ENCODE data around the gene THOP1. TPM values are rescaled to one million over a fixed set of nuclear protein-coding genes. Genes with fewer than 3 reads are reported as not detected.

Gene THOP1
- total RNA-seq, 1 donor = 70.0 TPM

- DNase-seq (ENCODE audit: low read depth) = no peak
- no peak overlapping the region for H3K4me3 ChIP-seq (ENCODE audit: low read depth, low read length)
- TF ChIP-seq CTCF (IDR thresholded peaks at IDR 0.05; ENCODE audit: insufficient read depth, low read length) = no peak
Observed at GRCh38 chr19:2747349-2747748, 38.0 kb upstream of the THOP1 start.

GRCh38 chr19:2750808-2751437 lies 34.4 kb upstream of the THOP1 start:
- no peak for TF ChIP-seq CTCF (IDR thresholded peaks at IDR 0.05; ENCODE audit: insufficient read depth, low read length)
- H3K4me3 ChIP-seq (ENCODE audit: low read depth, low read length) = no peak overlapping the region
- DNase-seq (ENCODE audit: low read depth) = no peak

DNA sequence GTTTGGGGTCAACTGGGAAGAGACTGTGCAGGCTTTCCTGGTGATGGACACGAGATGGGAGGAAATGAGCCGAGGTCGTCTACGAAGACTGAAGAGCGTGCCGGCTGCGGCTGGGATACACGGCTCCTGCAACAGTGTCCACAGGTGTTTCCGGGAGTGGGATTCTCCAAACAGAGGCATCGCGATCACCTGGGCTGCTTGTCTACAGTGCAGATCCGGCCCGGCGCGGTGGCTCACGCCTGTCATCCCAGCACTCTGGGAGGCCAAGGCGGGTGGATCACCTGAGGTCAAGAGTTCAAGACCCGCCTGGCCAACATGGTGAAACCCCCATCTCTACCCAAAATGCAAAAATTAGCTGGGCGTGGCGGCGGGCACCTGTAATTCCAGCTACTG lies 33.9 kb upstream of the THOP1 start:
- TF ChIP-seq CTCF (IDR thresholded peaks at IDR 0.05; ENCODE audit: insufficient read depth, low read length) = no peak
- H3K4me3 ChIP-seq (ENCODE audit: low read depth, low read length) = no peak overlapping the region
- no peak for DNase-seq (ENCODE audit: low read depth)

DNA sequence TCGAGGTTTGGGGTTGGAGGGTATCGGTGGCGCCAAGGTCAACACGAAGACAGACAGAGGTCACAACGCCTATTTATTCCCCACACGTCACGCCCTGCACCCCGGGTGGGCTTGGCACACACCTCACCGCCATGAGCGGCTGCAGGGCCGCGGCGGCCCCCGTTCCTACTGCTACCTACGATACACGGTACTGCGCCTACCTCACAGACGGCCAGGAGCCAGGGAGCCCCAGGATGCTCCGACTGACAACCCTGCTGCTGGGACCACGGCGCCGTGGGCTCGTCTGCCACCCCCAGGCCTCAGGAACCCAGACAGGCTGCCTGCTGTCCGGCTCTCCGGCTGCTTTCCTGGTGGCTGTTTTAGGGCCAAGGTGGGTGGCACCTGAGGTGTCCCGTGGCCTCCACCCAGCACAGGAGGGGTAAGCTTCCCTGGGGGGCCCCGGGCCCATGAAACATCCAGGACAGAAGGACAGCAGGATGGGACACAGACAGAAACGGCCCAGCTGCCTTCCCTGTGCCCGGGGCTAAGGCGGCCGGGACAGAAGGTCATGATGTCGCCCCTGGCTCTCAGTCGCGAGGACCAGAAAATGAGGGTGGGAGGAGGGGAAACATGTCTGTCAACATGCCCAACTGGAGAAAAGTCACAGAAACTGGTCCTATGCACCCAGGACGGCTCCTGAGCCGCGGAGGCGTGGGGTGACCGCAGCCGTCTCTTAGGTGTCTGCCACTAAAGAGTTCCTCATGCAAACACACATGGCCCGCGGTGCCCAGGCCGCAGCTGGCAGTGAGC lies 30.4 kb upstream of the THOP1 start:
- no peak overlapping the region for H3K4me3 ChIP-seq (ENCODE audit: low read depth, low read length)
- no peak for DNase-seq (ENCODE audit: low read depth)
- TF ChIP-seq CTCF (IDR thresholded peaks at IDR 0.05; ENCODE audit: insufficient read depth, low read length) = no peak

DNA sequence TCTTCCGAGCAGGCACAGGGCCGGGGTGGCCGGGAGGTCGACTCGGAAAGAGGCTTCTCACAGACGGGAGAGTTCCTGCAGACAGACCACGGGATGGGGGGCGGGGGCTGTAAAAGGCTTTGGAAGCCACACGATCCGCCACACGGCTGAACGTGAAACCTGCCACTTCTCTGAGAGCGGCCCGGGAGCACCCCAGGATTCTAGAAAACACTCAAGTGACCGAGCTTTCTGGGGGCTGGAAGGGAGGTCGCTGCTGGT lies 29.9 kb upstream of the THOP1 start:
- DNase-seq (ENCODE audit: low read depth) = no peak

GRCh38 chr19:2755811-2756210 lies 29.5 kb upstream of the THOP1 start:
- no peak for TF ChIP-seq CTCF (IDR thresholded peaks at IDR 0.05; ENCODE audit: insufficient read depth, low read length)
- DNase-seq (ENCODE audit: low read depth) = no peak
- no peak overlapping the region for H3K4me3 ChIP-seq (ENCODE audit: low read depth, low read length)

More for the DNA sequence above, 29.9 kb upstream of the THOP1 start:
- no peak for TF ChIP-seq CTCF (IDR thresholded peaks at IDR 0.05; ENCODE audit: insufficient read depth, low read length)
- H3K4me3 ChIP-seq (ENCODE audit: low read depth, low read length) = no peak overlapping the region
